Tibial nerve (tissue), 4 donors: Measurements from ENCODE around the gene NKAIN2. TPM values are rescaled to one million over a fixed set of nuclear protein-coding genes. Genes with fewer than 3 reads are reported as not detected.

Experiments
- DNase-seq, 2 donors: peaks; one replicate each; pipeline ENCODE4 v3.0.0-alpha.2; 2019; ENCODE audit warnings: low spot score in 2 of 2
- H3K27ac ChIP-seq, 4 donors: fragments of 200-600 bp; sonication (generic) in 3 of 4; one replicate each; pipeline ENCODE4 v1.5.1; 2017 to 2019; ENCODE audit warnings: mild to moderate bottlenecking in 1 of 4
- H3K27me3 ChIP-seq, 2 donors: fragments of 200-600 bp; sonication (generic) in 1 of 2; one replicate each; pipeline versions ENCODE4 v1.5.1 to v1.6.0; 2017 to 2019
- H3K36me3 ChIP-seq, 3 donors: fragments of 200-600 bp; sonication (generic); one replicate each; pipeline ENCODE4 v1.5.1; 2018 to 2019
- H3K4me1 ChIP-seq, 4 donors: fragments of 200-600 bp; sonication (generic) in 3 of 4; one replicate each; pipeline ENCODE4 v1.5.1; 2017 to 2019
- H3K4me3 ChIP-seq, 4 donors: fragments of 200-600 bp; sonication (generic) in 3 of 4; one replicate each; pipeline ENCODE4 v1.5.1; 2017 to 2019; ENCODE audit warnings: mild to moderate bottlenecking in 1 of 4, moderate library complexity in 1 of 4
- H3K9me3 ChIP-seq, 4 donors: fragments of 200-600 bp; sonication (generic) in 3 of 4; one replicate each; pipeline ENCODE4 v1.5.1; 2017 to 2019
- CTCF ChIP-seq, 5 experiments: fragments of 200-600 bp in 3 of 5; fragments of 450-650 bp in 2 of 5; sonication (generic) in 3 of 5; IDR thresholded peaks; one replicate each; pipeline ENCODE4 v1.5.1; 2016 to 2019; ENCODE audit warnings: antibody characterized with exemption in 5 of 5, mild to moderate bottlenecking in 3 of 5, moderate library complexity in 2 of 5
- EP300 ChIP-seq, 2 donors: sonication (generic); formaldehyde crosslinking; IDR thresholded peaks; one replicate each; pipeline ENCODE4 v1.6.1; 2017; ENCODE audit warnings: antibody characterized with exemption in 2 of 2, mild to moderate bottlenecking in 1 of 2
- POLR2A ChIP-seq, 2 donors: fragments of 450-650 bp; IDR thresholded peaks; one replicate each; pipeline ENCODE4 v1.6.1; 2017; ENCODE audit warnings: antibody characterized with exemption in 2 of 2, mild to moderate bottlenecking in 2 of 2, moderate library complexity in 2 of 2
- WGBS, 2 donors: methylation state at CpG; one replicate each; pipeline ENCODE4 v1.1.5; 2018; 5-methylcytosine and 5-hydroxymethylcytosine counted together
- total RNA-seq, 4 donors: library from RNA; depleted of rRNA; stranded (reverse); fragments of >200 nt; gene quantifications; one replicate each; pipeline ENCODE4 v1.1.0, GENCODE V29; 2016

Gene NKAIN2
- total RNA-seq, 4 donors from 2014 or later: 8.1 to 20.8 (median 15.2) TPM

GRCh38 chr6:124430740-124431318, 627.2 kb downstream of the NKAIN2 start:
- Histone ChIP-seq H3K9me3 (no peaks in the 10 kb centered on the region), H3K4me3 (no peak overlapping the region), H3K4me1 (no peaks in the 10 kb centered on the region), H3K27ac (no peak overlapping the region), H3K36me3 (no peaks in the 10 kb centered on the region), H3K27me3 (no peaks in the 10 kb centered on the region)
- WGBS, 2 donors: 88 to 94% methylated on average over 7 of the region's 7 CpGs
- DNase-seq: no peak
- TF ChIP-seq CTCF (IDR thresholded peaks at IDR 0.05) (no peak), EP300 (IDR thresholded peaks at IDR 0.05) (no peak), POLR2A (IDR thresholded peaks at IDR 0.05) (no peak)

GRCh38 chr6:124432620-124433019, 629.0 kb downstream of the NKAIN2 start:
- H3K27me3 ChIP-seq: no peaks in the 10 kb centered on the region
- WGBS, 2 donors: 84 to 95% methylated on average over 1 of the region's 1 CpG
- H3K4me1 ChIP-seq: no peaks in the 10 kb centered on the region
- H3K9me3 ChIP-seq: no peaks in the 10 kb centered on the region
- TF ChIP-seq EP300 (IDR thresholded peaks at IDR 0.05) (no peak), POLR2A (IDR thresholded peaks at IDR 0.05) (no peak), CTCF (IDR thresholded peaks at IDR 0.05) (no peak)
- H3K27ac ChIP-seq: no peak overlapping the region
- no peak overlapping the region for H3K4me3 ChIP-seq
- no peak for DNase-seq
- no peaks in the 10 kb centered on the region for H3K36me3 ChIP-seq

- 81 to 84% methylated on average over 6 of the region's 6 CpGs for WGBS, 2 donors
- no peak for DNase-seq
- Histone ChIP-seq H3K9me3 (no peaks in the 10 kb centered on the region), H3K27ac (no peak overlapping the region), H3K36me3 (no peaks in the 10 kb centered on the region), H3K4me1 (no peaks in the 10 kb centered on the region), H3K4me3 (no peak overlapping the region), H3K27me3 (no peaks in the 10 kb centered on the region)
- no peak for TF ChIP-seq EP300 (IDR thresholded peaks at IDR 0.05)
Observed at GRCh38 chr6:124433387-124434160, 629.9 kb downstream of the NKAIN2 start.

- Histone ChIP-seq H3K27ac (no peak overlapping the region), H3K4me3 (no peak overlapping the region), H3K4me1 (no peaks in the 10 kb centered on the region), H3K36me3 (no peaks in the 10 kb centered on the region), H3K9me3 (no peaks in the 10 kb centered on the region), H3K27me3 (no peaks in the 10 kb centered on the region)
- TF ChIP-seq CTCF (IDR thresholded peaks at IDR 0.05) (no peak), EP300 (IDR thresholded peaks at IDR 0.05) (peak in 1 of 2 donors; percentile 17)
- no peak for DNase-seq
- 63 to 65% methylated on average over 2 of the region's 2 CpGs for WGBS, 2 donors
Observed at GRCh38 chr6:124434421-124434820, 630.8 kb downstream of the NKAIN2 start.

- Histone ChIP-seq H3K36me3 (no peaks in the 10 kb centered on the region), H3K27me3 (no peaks in the 10 kb centered on the region), H3K4me1 (no peaks in the 10 kb centered on the region), H3K9me3 (no peaks in the 10 kb centered on the region), H3K27ac (no peak overlapping the region), H3K4me3 (no peak overlapping the region)
- DNase-seq: no peak
- 89 to 93% methylated on average over 3 of the region's 3 CpGs for WGBS, 2 donors
- no peak for TF ChIP-seq POLR2A (IDR thresholded peaks at IDR 0.05)
Observed at GRCh38 chr6:124436803-124437202, 633.1 kb downstream of the NKAIN2 start.

- no peaks in the 10 kb centered on the region for H3K9me3 ChIP-seq
Observed at GRCh38 chr6:124438546-124439065, 634.9 kb downstream of the NKAIN2 start.

More at GRCh38 chr6:124438546-124439065, 634.9 kb downstream of the NKAIN2 start:
- WGBS, 2 donors: 60 to 69% methylated on average over 4 of the region's 4 CpGs
- no peak for DNase-seq
- Histone ChIP-seq H3K4me1 (no peaks in the 10 kb centered on the region), H3K27ac (no peak overlapping the region), H3K4me3 (no peak overlapping the region), H3K36me3 (no peaks in the 10 kb centered on the region), H3K27me3 (no peaks in the 10 kb centered on the region)
- TF ChIP-seq EP300 (IDR thresholded peaks at IDR 0.05) (no peak), CTCF (IDR thresholded peaks at IDR 0.05) (no peak), POLR2A (IDR thresholded peaks at IDR 0.05) (no peak)
